ENCODE measurements around the gene CD300LG.

CD300LG gene

GRCh38 chr17:43813386-43813785 lies 33.6 kb upstream of the CD300LG start:
- no peak overlapping the region for H3K4me3 ChIP-seq (ENCODE audit: low read length in 2 of 2)
- no peak overlapping the region for H2BK5ac ChIP-seq (ENCODE audit: low read length)
- no peak for DNase-seq (ENCODE audit: low spot score)
- H3K9me3 ChIP-seq (replicated peaks in 1 of 2; ENCODE audit: control insufficient read depth in 2 of 2, insufficient read depth in 1 of 2, low read depth in 1 of 2, low read length in 2 of 2) = no peaks in the 10 kb centered on the region
- H3K27me3 ChIP-seq (ENCODE audit: control insufficient read depth in 3 of 3, insufficient read depth in 3 of 3, low read depth in 1 of 3, low read length in 3 of 3) = no peaks in the 10 kb centered on the region
- no peak overlapping the region for H4K91ac ChIP-seq (ENCODE audit: low read depth, low read length, poor library complexity)
- no peaks in the 10 kb centered on the region for H3K79me1 ChIP-seq (ENCODE audit: low read depth, low read length)
- H3K4me2 ChIP-seq (ENCODE audit: insufficient read depth, low read length, poor library complexity, severe bottlenecking) = no peak overlapping the region
- no peak overlapping the region for H2BK15ac ChIP-seq (ENCODE audit: low read length)
- no peak overlapping the region for H3K9ac ChIP-seq (ENCODE audit: low read depth, low read length, poor library complexity)
- peaks cover 0 to 14% of the 10 kb centered on the region in 2 donors for H3K36me3 ChIP-seq (replicated peaks in 1 of 2; ENCODE audit: control insufficient read depth in 2 of 2, insufficient read depth in 2 of 2, low read length in 2 of 2)
- WGBS, 2 donors (ENCODE audit: extremely low coverage in 2 of 2, insufficient read length in 2 of 2, insufficient replicate concordance in 1 of 2) = no CpG with 5 or more reads among the region's 3 CpGs
- no peak overlapping the region for H3K4ac ChIP-seq (ENCODE audit: low read length)
- no peak overlapping the region for H2BK12ac ChIP-seq (ENCODE audit: low read length)
- H3K4me1 ChIP-seq (ENCODE audit: control insufficient read depth in 2 of 2, insufficient read depth in 1 of 2, low read depth in 1 of 2, low read length in 2 of 2) = no peaks in the 10 kb centered on the region
- H2AK5ac ChIP-seq (ENCODE audit: low read depth, low read length) = no peak overlapping the region
- H2BK120ac ChIP-seq (ENCODE audit: low read depth, low read length) = no peak overlapping the region
- no peak overlapping the region for H2AFZ ChIP-seq (ENCODE audit: low read length)
- H4K8ac ChIP-seq (ENCODE audit: low read depth, low read length) = no peak overlapping the region
- no peak overlapping the region for H3K23ac ChIP-seq (ENCODE audit: low read depth, low read length, poor library complexity)
- no peak overlapping the region for H3K18ac ChIP-seq (ENCODE audit: low read length)
- H3K27ac ChIP-seq (replicated peaks; ENCODE audit: low read length) = no peak overlapping the region
- no peak overlapping the region for H3K14ac ChIP-seq (ENCODE audit: low read length)

- Histone ChIP-seq H3K36me3 (replicated peaks in 1 of 2; ENCODE audit: control insufficient read depth in 2 of 2, insufficient read depth in 2 of 2, low read length in 2 of 2) (peaks cover 0 to 10% of the 10 kb centered on the region in 2 donors), H3K4me1 (ENCODE audit: control insufficient read depth in 2 of 2, insufficient read depth in 1 of 2, low read depth in 1 of 2, low read length in 2 of 2) (no peaks in the 10 kb centered on the region), H3K23ac (ENCODE audit: low read depth, low read length, poor library complexity) (no peak overlapping the region), H2AFZ (ENCODE audit: low read length) (no peak overlapping the region), H3K27me3 (ENCODE audit: control insufficient read depth in 3 of 3, insufficient read depth in 3 of 3, low read depth in 1 of 3, low read length in 3 of 3) (no peaks in the 10 kb centered on the region), H3K14ac (ENCODE audit: low read length) (no peak overlapping the region), H2AK5ac (ENCODE audit: low read depth, low read length) (no peak overlapping the region), H3K27ac (replicated peaks; ENCODE audit: low read length) (no peak overlapping the region), H4K91ac (ENCODE audit: low read depth, low read length, poor library complexity) (no peak overlapping the region), H3K4ac (ENCODE audit: low read length) (no peak overlapping the region), H2BK12ac (ENCODE audit: low read length) (no peak overlapping the region), H2BK120ac (ENCODE audit: low read depth, low read length) (no peak overlapping the region), H3K4me3 (ENCODE audit: low read length in 2 of 2) (no peak overlapping the region), H3K79me1 (ENCODE audit: low read depth, low read length) (no peaks in the 10 kb centered on the region), H3K18ac (ENCODE audit: low read length) (peak overlapping the region; percentile 12), H2BK5ac (ENCODE audit: low read length) (no peak overlapping the region), H3K9me3 (replicated peaks in 1 of 2; ENCODE audit: control insufficient read depth in 2 of 2, insufficient read depth in 1 of 2, low read depth in 1 of 2, low read length in 2 of 2) (no peaks in the 10 kb centered on the region), H2BK15ac (ENCODE audit: low read length) (no peak overlapping the region), H3K4me2 (ENCODE audit: insufficient read depth, low read length, poor library complexity, severe bottlenecking) (no peak overlapping the region), H3K9ac (ENCODE audit: low read depth, low read length, poor library complexity) (no peak overlapping the region), H4K8ac (ENCODE audit: low read depth, low read length) (peak overlapping the region; percentile 84)
- no CpG with 5 or more reads among the region's 12 CpGs for WGBS, 2 donors (ENCODE audit: extremely low coverage in 2 of 2, insufficient read length in 2 of 2, insufficient replicate concordance in 1 of 2)
- no peak for DNase-seq (ENCODE audit: low spot score)
These were observed 33.0 kb upstream of the CD300LG start for GRCh38 chr17:43814026-43814425.

GRCh38 chr17:43814714-43815113 lies 32.3 kb upstream of the CD300LG start:
- Histone ChIP-seq H3K27ac (replicated peaks; ENCODE audit: low read length) (no peak overlapping the region), H2AFZ (ENCODE audit: low read length) (no peak overlapping the region), H2BK12ac (ENCODE audit: low read length) (no peak overlapping the region), H3K27me3 (ENCODE audit: control insufficient read depth in 3 of 3, insufficient read depth in 3 of 3, low read depth in 1 of 3, low read length in 3 of 3) (no peaks in the 10 kb centered on the region), H3K4me2 (ENCODE audit: insufficient read depth, low read length, poor library complexity, severe bottlenecking) (no peak overlapping the region), H3K9ac (ENCODE audit: low read depth, low read length, poor library complexity) (no peak overlapping the region), H3K4me3 (ENCODE audit: low read length in 2 of 2) (no peak overlapping the region), H3K18ac (ENCODE audit: low read length) (no peak overlapping the region), H3K4ac (ENCODE audit: low read length) (no peak overlapping the region), H3K23ac (ENCODE audit: low read depth, low read length, poor library complexity) (no peak overlapping the region), H2BK5ac (ENCODE audit: low read length) (no peak overlapping the region), H2AK5ac (ENCODE audit: low read depth, low read length) (no peak overlapping the region), H4K8ac (ENCODE audit: low read depth, low read length) (no peak overlapping the region), H3K36me3 (replicated peaks in 1 of 2; ENCODE audit: control insufficient read depth in 2 of 2, insufficient read depth in 2 of 2, low read length in 2 of 2) (peaks cover 0 to 10% of the 10 kb centered on the region in 2 donors), H3K79me1 (ENCODE audit: low read depth, low read length) (no peaks in the 10 kb centered on the region), H2BK15ac (ENCODE audit: low read length) (no peak overlapping the region), H3K9me3 (replicated peaks in 1 of 2; ENCODE audit: control insufficient read depth in 2 of 2, insufficient read depth in 1 of 2, low read depth in 1 of 2, low read length in 2 of 2) (no peaks in the 10 kb centered on the region), H2BK120ac (ENCODE audit: low read depth, low read length) (no peak overlapping the region), H3K14ac (ENCODE audit: low read length) (no peak overlapping the region), H4K91ac (ENCODE audit: low read depth, low read length, poor library complexity) (no peak overlapping the region), H3K4me1 (ENCODE audit: control insufficient read depth in 2 of 2, insufficient read depth in 1 of 2, low read depth in 1 of 2, low read length in 2 of 2) (no peaks in the 10 kb centered on the region)
- no peak for DNase-seq (ENCODE audit: low spot score)
- no CpG with 5 or more reads among the region's 1 CpG for WGBS, 2 donors (ENCODE audit: extremely low coverage in 2 of 2, insufficient read length in 2 of 2, insufficient replicate concordance in 1 of 2)

- Histone ChIP-seq H3K4me3 (ENCODE audit: low read length in 2 of 2) (no peak overlapping the region), H3K9ac (ENCODE audit: low read depth, low read length, poor library complexity) (peak overlapping the region; percentile 79), H3K4ac (ENCODE audit: low read length) (no peak overlapping the region), H3K18ac (ENCODE audit: low read length) (peak overlapping the region; percentile 36), H3K9me3 (replicated peaks in 1 of 2; ENCODE audit: control insufficient read depth in 2 of 2, insufficient read depth in 1 of 2, low read depth in 1 of 2, low read length in 2 of 2) (no peaks in the 10 kb centered on the region), H2BK120ac (ENCODE audit: low read depth, low read length) (no peak overlapping the region), H3K27me3 (ENCODE audit: control insufficient read depth in 3 of 3, insufficient read depth in 3 of 3, low read depth in 1 of 3, low read length in 3 of 3) (no peaks in the 10 kb centered on the region), H2BK15ac (ENCODE audit: low read length) (no peak overlapping the region), H3K36me3 (replicated peaks in 1 of 2; ENCODE audit: control insufficient read depth in 2 of 2, insufficient read depth in 2 of 2, low read length in 2 of 2) (peaks cover 0 to 10% of the 10 kb centered on the region in 2 donors), H3K4me1 (ENCODE audit: control insufficient read depth in 2 of 2, insufficient read depth in 1 of 2, low read depth in 1 of 2, low read length in 2 of 2) (no peaks in the 10 kb centered on the region), H2AFZ (ENCODE audit: low read length) (no peak overlapping the region), H2AK5ac (ENCODE audit: low read depth, low read length) (no peak overlapping the region), H3K4me2 (ENCODE audit: insufficient read depth, low read length, poor library complexity, severe bottlenecking) (no peak overlapping the region), H3K23ac (ENCODE audit: low read depth, low read length, poor library complexity) (no peak overlapping the region), H3K27ac (replicated peaks; ENCODE audit: low read length) (no peak overlapping the region), H2BK12ac (ENCODE audit: low read length) (peak overlapping the region; percentile 75), H2BK5ac (ENCODE audit: low read length) (no peak overlapping the region), H3K14ac (ENCODE audit: low read length) (no peak overlapping the region), H4K8ac (ENCODE audit: low read depth, low read length) (no peak overlapping the region), H4K91ac (ENCODE audit: low read depth, low read length, poor library complexity) (no peak overlapping the region), H3K79me1 (ENCODE audit: low read depth, low read length) (peaks cover 3% of the 10 kb centered on the region)
- WGBS, 2 donors (ENCODE audit: extremely low coverage in 2 of 2, insufficient read length in 2 of 2, insufficient replicate concordance in 1 of 2) = no CpG with 5 or more reads among the region's 24 CpGs
- no peak for DNase-seq (ENCODE audit: low spot score)
These were observed 30.3 kb upstream of the CD300LG start for GRCh38 chr17:43816336-43817320.
